Measurements from ENCODE around the gene TMEM125. TPM values are rescaled to one million over a fixed set of nuclear protein-coding genes. Genes with fewer than 3 reads are reported as not detected.

The TMEM125 gene
- total and polyA plus RNA-seq, 5 donors from 2014 or later, result not detected

DNA sequence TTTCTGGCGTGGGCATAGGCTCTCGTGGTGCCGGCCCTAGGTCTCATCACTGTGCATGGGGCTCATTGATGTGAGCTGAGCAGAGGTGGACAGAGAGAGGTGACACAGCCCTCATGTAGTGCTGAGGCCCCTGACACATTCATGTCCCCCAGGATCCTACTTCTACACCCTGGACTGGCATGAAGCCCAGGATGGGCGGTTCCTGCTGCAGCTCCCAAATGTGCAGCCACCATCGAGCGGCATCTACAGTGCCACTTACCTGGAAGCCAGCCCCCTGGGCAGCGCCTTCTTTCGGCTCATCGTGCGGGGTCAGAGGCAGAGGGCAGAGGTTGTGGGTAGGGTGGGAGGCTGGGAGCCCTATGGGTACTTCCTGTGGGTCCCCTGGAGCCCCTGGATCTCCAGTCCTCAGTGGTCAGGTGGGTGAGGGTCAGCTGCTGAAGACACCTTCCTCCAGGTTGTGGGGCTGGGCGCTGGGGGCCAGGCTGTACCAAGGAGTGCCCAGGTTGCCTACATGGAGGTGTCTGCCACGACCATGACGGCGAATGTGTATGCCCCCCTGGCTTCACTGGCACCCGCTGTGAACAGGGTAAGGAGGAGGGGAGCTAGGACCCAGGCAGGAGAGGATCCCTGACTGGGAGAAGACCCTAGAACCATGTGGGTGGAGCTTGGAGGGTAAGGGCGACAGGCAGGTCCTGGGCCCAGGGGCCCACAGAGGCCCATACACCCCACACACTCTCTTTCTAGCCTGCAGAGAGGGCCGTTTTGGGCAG, 37.1 kb downstream of the TMEM125 start:
- Mint-ChIP-seq H3K27ac (no peak overlapping the region), H3K9me3 (peaks cover 0 to 2% (median 0%) of the 10 kb centered on the region in 7 donors)
- H3K4me1 ChIP-seq (ENCODE audit: control insufficient read depth, insufficient read depth, low read length, poor library complexity, severe bottlenecking), result no peaks in the 10 kb centered on the region

DNA sequence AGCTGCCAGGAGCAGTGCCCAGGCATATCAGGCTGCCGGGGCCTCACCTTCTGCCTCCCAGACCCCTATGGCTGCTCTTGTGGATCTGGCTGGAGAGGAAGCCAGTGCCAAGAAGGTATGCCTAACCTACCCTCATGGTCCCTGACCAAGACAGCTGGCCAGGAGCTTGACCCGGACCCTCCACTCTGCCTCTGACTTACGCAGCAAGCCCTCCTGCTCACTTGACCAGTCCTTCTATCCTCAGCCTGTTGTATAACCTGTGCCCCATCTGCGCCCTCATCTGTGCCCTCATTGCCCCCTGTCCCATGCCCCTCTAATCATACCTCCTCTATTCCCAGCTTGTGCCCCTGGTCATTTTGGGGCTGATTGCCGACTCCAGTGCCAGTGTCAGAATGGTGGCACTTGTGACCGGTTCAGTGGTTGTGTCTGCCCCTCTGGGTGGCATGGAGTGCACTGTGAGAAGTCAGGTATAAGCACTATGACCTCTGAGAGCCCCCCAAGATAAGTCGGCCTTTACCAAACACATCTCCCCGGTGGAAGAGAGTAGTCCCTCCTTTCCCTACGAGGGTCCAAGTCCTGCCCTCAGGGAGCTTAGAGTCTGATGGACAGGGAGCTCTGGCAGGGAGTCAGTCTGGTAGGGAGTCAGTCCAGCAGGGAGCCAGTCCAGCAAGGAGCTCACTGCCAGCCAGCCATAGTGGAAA, 37.8 kb downstream of the TMEM125 start:
- H3K4me3 Mint-ChIP-seq, result peak overlapping the region in 1 of 4 donors; percentile 16
- H3K27ac Mint-ChIP-seq, result no peak overlapping the region
- H3K27ac ChIP-seq (ENCODE audit: insufficient read depth, low read length, poor library complexity, severe bottlenecking), result no peak overlapping the region
- H3K36me3 Mint-ChIP-seq, result no peaks in the 10 kb centered on the region
- H3K4me1 Mint-ChIP-seq, result peaks cover 0 to 4% (median 0%) of the 10 kb centered on the region in 4 donors
- H3K4me1 ChIP-seq (ENCODE audit: control insufficient read depth, insufficient read depth, low read length, poor library complexity, severe bottlenecking), result no peaks in the 10 kb centered on the region
- no peak overlapping the region for H3K4me3 ChIP-seq (ENCODE audit: low read depth, low read length)
- ATAC-seq (ENCODE audit: low read depth in 2 of 2) (no peak), DNase-seq (no peak)
- no peaks in the 10 kb centered on the region for H3K36me3 ChIP-seq (ENCODE audit: control insufficient read depth, insufficient read depth, low read length)
- peaks cover 8% of the 10 kb centered on the region for H3K27me3 Mint-ChIP-seq
- H3K27me3 ChIP-seq (ENCODE audit: control insufficient read depth, insufficient read depth, low read length), result no peaks in the 10 kb centered on the region
- H3K9me3 ChIP-seq (ENCODE audit: control insufficient read depth in 2 of 2, low read length in 2 of 2), result no peaks in the 10 kb centered on the region
- peaks cover 0 to 2% (median 0%) of the 10 kb centered on the region in 7 donors for H3K9me3 Mint-ChIP-seq

More for the DNA sequence above, 37.1 kb downstream of the TMEM125 start:
- Histone ChIP-seq H3K27me3 (ENCODE audit: control insufficient read depth, insufficient read depth, low read length) (no peaks in the 10 kb centered on the region), H3K27ac (ENCODE audit: insufficient read depth, low read length, poor library complexity, severe bottlenecking) (no peak overlapping the region), H3K9me3 (ENCODE audit: control insufficient read depth in 2 of 2, low read length in 2 of 2) (no peaks in the 10 kb centered on the region), H3K4me3 (ENCODE audit: low read depth, low read length) (no peak overlapping the region), H3K36me3 (ENCODE audit: control insufficient read depth, insufficient read depth, low read length) (no peaks in the 10 kb centered on the region)
- no peaks in the 10 kb centered on the region for H3K36me3 Mint-ChIP-seq
- ATAC-seq (ENCODE audit: low read depth in 2 of 2) (no peak), DNase-seq (no peak)
- H3K4me1 Mint-ChIP-seq, result peaks cover 0 to 4% (median 0%) of the 10 kb centered on the region in 4 donors
- no peak overlapping the region for H3K4me3 Mint-ChIP-seq
- peaks cover 8% of the 10 kb centered on the region for H3K27me3 Mint-ChIP-seq

GRCh38 chr1:43308635-43309404, 39.0 kb downstream of the TMEM125 start:
- Mint-ChIP-seq H3K4me3 (peak overlapping the region in 1 of 4 donors; percentile 31), H3K27me3 (peaks cover 8% of the 10 kb centered on the region), H3K36me3 (no peaks in the 10 kb centered on the region), H3K4me1 (peaks cover 0 to 4% (median 0%) of the 10 kb centered on the region in 4 donors), H3K27ac (no peak overlapping the region), H3K9me3 (peaks cover 0 to 2% (median 0%) of the 10 kb centered on the region in 7 donors)
- no peaks in the 10 kb centered on the region for H3K36me3 ChIP-seq (ENCODE audit: control insufficient read depth, insufficient read depth, low read length)
- no peak for ATAC-seq (ENCODE audit: low read depth in 2 of 2)
- no peaks in the 10 kb centered on the region for H3K4me1 ChIP-seq (ENCODE audit: control insufficient read depth, insufficient read depth, low read length, poor library complexity, severe bottlenecking)
- H3K27ac ChIP-seq (ENCODE audit: insufficient read depth, low read length, poor library complexity, severe bottlenecking), result no peak overlapping the region
- no peaks in the 10 kb centered on the region for H3K9me3 ChIP-seq (ENCODE audit: control insufficient read depth in 2 of 2, low read length in 2 of 2)
- no peaks in the 10 kb centered on the region for H3K27me3 ChIP-seq (ENCODE audit: control insufficient read depth, insufficient read depth, low read length)
- no peak for DNase-seq
- H3K4me3 ChIP-seq (ENCODE audit: low read depth, low read length), result no peak overlapping the region

GRCh38 chr1:43309405-43310025, 39.7 kb downstream of the TMEM125 start:
- Mint-ChIP-seq H3K27ac (peak overlapping the region in 1 of 3 donors; percentile 39), H3K4me3 (no peak overlapping the region), H3K9me3 (peaks cover 0 to 2% (median 0%) of the 10 kb centered on the region in 7 donors), H3K4me1 (no peaks in the 10 kb centered on the region), H3K36me3 (no peaks in the 10 kb centered on the region), H3K27me3 (peaks cover 4% of the 10 kb centered on the region)
- H3K27me3 ChIP-seq (ENCODE audit: control insufficient read depth, insufficient read depth, low read length), result no peaks in the 10 kb centered on the region
- DNase-seq (no peak), ATAC-seq (ENCODE audit: low read depth in 2 of 2) (no peak)
- H3K36me3 ChIP-seq (ENCODE audit: control insufficient read depth, insufficient read depth, low read length), result no peaks in the 10 kb centered on the region
- no peaks in the 10 kb centered on the region for H3K9me3 ChIP-seq (ENCODE audit: control insufficient read depth in 2 of 2, low read length in 2 of 2)
- no peak overlapping the region for H3K4me3 ChIP-seq (ENCODE audit: low read depth, low read length)
- H3K27ac ChIP-seq (ENCODE audit: insufficient read depth, low read length, poor library complexity, severe bottlenecking), result no peak overlapping the region
- no peaks in the 10 kb centered on the region for H3K4me1 ChIP-seq (ENCODE audit: control insufficient read depth, insufficient read depth, low read length, poor library complexity, severe bottlenecking)

- Mint-ChIP-seq H3K27ac (no peak overlapping the region), H3K9me3 (no peaks in the 10 kb centered on the region), H3K27me3 (peaks cover 4% of the 10 kb centered on the region), H3K4me1 (no peaks in the 10 kb centered on the region), H3K36me3 (no peaks in the 10 kb centered on the region), H3K4me3 (no peak overlapping the region)
- Histone ChIP-seq H3K36me3 (ENCODE audit: control insufficient read depth, insufficient read depth, low read length) (no peaks in the 10 kb centered on the region), H3K4me1 (ENCODE audit: control insufficient read depth, insufficient read depth, low read length, poor library complexity, severe bottlenecking) (no peaks in the 10 kb centered on the region), H3K4me3 (ENCODE audit: low read depth, low read length) (no peak overlapping the region), H3K9me3 (ENCODE audit: control insufficient read depth in 2 of 2, low read length in 2 of 2) (no peaks in the 10 kb centered on the region), H3K27me3 (ENCODE audit: control insufficient read depth, insufficient read depth, low read length) (no peaks in the 10 kb centered on the region), H3K27ac (ENCODE audit: insufficient read depth, low read length, poor library complexity, severe bottlenecking) (no peak overlapping the region)
- ATAC-seq (ENCODE audit: low read depth in 2 of 2), result no peak
- DNase-seq, result no peak
These were observed 41.7 kb downstream of the TMEM125 start for GRCh38 chr1:43311521-43311920.

DNA sequence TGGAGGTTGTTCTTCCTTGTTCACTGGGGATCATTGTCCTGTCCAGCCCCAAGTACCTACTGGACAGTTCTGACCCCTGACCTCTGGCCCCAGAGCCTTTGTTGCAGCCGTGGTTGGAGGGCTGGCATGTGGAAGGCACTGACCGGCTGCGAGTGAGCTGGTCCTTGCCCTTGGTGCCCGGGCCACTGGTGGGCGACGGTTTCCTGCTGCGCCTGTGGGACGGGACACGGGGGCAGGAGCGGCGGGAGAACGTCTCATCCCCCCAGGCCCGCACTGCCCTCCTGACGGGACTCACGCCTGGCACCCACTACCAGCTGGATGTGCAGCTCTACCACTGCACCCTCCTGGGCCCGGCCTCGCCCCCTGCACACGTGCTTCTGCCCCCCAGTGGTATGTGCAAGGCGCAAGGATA, 42.4 kb downstream of the TMEM125 start:
- H3K9me3 ChIP-seq (ENCODE audit: control insufficient read depth in 2 of 2, low read length in 2 of 2), result no peaks in the 10 kb centered on the region
- H3K9me3 Mint-ChIP-seq, result no peaks in the 10 kb centered on the region
- H3K27ac Mint-ChIP-seq, result no peak overlapping the region
- H3K4me1 Mint-ChIP-seq, result no peaks in the 10 kb centered on the region
- no peak overlapping the region for H3K4me3 ChIP-seq (ENCODE audit: low read depth, low read length)
- peaks cover 4% of the 10 kb centered on the region for H3K27me3 Mint-ChIP-seq
- no peak overlapping the region for H3K4me3 Mint-ChIP-seq
- H3K27ac ChIP-seq (ENCODE audit: insufficient read depth, low read length, poor library complexity, severe bottlenecking), result no peak overlapping the region
- no peaks in the 10 kb centered on the region for H3K36me3 ChIP-seq (ENCODE audit: control insufficient read depth, insufficient read depth, low read length)
- ATAC-seq (ENCODE audit: low read depth in 2 of 2) (no peak), DNase-seq (no peak)
- H3K36me3 Mint-ChIP-seq, result no peaks in the 10 kb centered on the region
- H3K4me1 ChIP-seq (ENCODE audit: control insufficient read depth, insufficient read depth, low read length, poor library complexity, severe bottlenecking), result no peaks in the 10 kb centered on the region
- H3K27me3 ChIP-seq (ENCODE audit: control insufficient read depth, insufficient read depth, low read length), result no peaks in the 10 kb centered on the region

DNA sequence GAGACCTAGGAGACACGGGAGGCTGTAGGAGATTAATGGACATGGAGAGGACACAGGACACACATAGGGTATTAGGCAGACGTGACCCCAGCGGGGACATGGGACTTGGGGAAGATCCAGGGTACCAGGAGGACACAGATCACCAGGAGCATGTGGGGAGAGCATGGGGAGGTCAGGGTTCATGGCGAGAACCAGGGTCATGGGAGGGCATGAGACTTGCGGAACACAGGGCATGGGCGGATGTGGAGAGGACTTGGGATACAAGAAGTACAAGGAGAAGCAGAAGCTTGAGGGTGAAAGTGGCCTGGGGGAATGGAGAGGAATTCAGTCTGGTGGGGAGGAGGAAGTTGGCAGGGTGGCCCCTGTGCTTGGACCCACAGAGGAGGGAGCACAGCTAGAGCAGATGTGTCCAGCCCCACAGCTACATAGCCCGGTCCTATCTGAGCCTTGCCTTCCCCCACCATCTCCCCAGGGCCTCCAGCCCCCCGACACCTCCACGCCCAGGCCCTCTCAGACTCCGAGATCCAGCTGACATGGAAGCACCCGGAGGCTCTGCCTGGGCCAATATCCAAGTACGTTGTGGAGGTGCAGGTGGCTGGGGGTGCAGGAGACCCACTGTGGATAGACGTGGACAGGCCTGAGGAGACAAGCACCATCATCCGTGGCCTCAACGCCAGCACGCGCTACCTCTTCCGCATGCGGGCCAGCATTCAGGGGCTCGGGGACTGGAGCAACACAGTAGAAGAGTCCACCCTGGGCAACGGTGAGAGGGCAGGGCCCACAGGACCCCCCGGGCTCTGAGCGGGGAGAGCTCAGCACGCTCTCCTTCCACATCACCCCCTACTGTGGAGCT, 43.1 kb downstream of the TMEM125 start:
- Histone ChIP-seq H3K4me1 (ENCODE audit: control insufficient read depth, insufficient read depth, low read length, poor library complexity, severe bottlenecking) (no peaks in the 10 kb centered on the region), H3K9me3 (ENCODE audit: control insufficient read depth in 2 of 2, low read length in 2 of 2) (no peaks in the 10 kb centered on the region), H3K27me3 (ENCODE audit: control insufficient read depth, insufficient read depth, low read length) (no peaks in the 10 kb centered on the region), H3K36me3 (ENCODE audit: control insufficient read depth, insufficient read depth, low read length) (no peaks in the 10 kb centered on the region), H3K27ac (ENCODE audit: insufficient read depth, low read length, poor library complexity, severe bottlenecking) (no peak overlapping the region), H3K4me3 (ENCODE audit: low read depth, low read length) (no peak overlapping the region)
- Mint-ChIP-seq H3K36me3 (no peaks in the 10 kb centered on the region), H3K9me3 (no peaks in the 10 kb centered on the region), H3K4me3 (no peak overlapping the region), H3K27me3 (peaks cover 4% of the 10 kb centered on the region), H3K27ac (no peak overlapping the region), H3K4me1 (no peaks in the 10 kb centered on the region)
- DNase-seq (no peak), ATAC-seq (ENCODE audit: low read depth in 2 of 2) (no peak)
